HG03060 (cell line): ENCODE measurements around the gene C4B.

Source experiments
- ATAC-seq: cut with Tn5 transposase; IDR thresholded peaks from one replicate; pipeline ENCODE4 v1.9.1; 2021; ENCODE audit warnings: low read depth, moderate number of reproducible peaks; ENCODE audit not compliant: unreplicated experiment

The C4B gene

DNA sequence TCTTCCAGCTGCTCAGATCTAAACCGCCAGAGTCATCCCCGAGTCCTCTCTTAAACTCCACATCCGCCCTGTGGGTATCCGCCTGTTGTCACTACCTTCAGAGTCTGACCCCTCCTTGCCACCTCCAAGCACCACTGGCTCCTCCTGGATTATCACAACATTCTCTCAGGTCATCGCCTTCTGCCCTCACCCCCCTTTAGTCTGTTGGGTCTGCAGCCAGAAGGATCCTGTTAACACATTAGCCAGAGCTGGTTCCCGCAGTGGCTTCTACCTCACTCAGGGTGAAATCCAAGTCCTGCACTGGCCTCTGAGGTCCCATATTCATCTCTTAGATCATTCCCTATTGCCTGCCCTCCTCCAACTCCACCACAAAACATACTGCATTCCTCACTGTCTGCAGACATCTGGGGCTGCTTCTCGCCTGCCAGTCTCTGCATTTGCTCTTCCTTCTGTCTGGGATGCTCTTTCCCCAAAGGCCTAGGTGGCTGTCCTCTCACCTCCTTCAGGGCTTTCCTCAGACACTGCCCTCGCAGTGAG lies 60.5 kb downstream of the C4B start:
- no peak for ATAC-seq

DNA sequence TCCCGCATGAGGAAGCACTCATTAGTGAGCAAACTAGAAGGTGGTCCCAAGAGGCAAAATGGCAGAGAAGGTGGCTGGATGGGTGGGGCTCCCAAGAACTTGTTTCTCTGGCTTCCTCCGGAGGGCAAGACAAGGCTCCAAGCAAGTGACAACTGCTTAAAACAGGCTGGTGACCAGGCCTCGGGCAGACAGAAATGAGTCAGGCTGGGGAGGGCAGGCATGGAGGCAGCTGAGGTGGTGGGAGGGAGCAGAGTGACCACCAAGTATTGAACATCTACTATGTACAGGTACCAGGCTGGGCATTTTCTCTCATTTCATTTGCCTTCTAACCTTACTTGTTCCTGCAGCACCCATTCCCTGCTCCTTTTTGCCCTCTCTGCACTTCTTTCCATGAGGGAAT lies 61.2 kb downstream of the C4B start:
- no peak for ATAC-seq

DNA sequence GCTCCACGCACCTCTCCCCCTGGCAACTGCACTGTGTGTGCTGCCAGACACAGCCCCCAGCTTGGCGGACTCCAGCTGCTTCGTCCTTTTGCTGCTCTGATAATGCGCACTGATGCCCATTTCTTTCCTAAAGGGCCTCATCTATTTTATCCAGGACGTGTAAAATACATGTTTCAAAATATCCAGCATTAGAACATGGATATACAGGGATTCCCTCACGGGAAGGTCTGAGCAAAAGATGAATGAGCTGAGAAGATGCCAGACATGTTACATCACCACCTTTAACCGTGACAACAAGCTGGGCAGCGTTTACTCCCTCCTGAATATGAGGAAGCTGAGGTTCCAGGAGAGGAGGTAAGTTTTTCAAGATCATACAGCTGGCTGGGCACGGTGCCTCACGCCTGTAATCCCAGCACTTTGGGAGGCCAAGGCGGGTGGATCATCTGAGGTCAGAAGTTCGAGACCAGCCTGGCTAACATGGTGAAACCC lies 61.8 kb downstream of the C4B start:
- ATAC-seq = no peak

DNA sequence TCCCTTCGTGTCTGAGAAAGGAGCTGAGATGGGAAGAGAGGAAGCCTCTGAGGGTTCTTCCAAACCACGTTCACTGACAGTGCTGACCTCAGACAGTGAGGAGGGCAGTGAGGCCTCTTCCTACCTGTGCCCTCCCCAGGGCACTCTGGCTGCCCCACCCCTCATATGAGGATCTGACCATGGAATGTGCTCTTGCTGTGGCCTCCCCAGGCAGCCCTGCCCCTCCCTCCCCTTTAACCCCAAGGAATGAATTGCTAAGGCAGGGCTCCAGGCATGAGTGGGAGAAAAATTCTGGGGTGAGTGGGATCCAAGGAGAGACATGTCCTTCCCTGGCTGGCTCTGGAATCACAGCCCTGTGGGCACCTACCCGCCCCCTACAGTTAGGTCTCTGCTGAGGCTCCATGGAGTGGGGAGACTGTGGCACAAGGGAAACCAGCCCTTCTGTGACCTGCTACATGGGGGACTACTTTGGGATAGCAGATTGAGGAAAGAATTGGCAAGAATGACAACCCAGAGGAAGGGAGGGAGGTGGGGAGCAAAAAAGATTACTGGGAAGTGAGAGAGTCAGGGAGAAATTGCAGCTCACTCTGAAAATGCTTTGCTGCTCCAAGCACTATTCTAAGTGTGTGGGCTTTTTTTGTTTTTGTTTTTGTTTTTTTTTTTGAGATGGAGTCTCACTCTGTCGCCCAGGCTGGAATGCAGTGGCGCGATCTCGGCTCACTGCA lies 65.1 kb downstream of the C4B start:
- no peak for ATAC-seq

DNA sequence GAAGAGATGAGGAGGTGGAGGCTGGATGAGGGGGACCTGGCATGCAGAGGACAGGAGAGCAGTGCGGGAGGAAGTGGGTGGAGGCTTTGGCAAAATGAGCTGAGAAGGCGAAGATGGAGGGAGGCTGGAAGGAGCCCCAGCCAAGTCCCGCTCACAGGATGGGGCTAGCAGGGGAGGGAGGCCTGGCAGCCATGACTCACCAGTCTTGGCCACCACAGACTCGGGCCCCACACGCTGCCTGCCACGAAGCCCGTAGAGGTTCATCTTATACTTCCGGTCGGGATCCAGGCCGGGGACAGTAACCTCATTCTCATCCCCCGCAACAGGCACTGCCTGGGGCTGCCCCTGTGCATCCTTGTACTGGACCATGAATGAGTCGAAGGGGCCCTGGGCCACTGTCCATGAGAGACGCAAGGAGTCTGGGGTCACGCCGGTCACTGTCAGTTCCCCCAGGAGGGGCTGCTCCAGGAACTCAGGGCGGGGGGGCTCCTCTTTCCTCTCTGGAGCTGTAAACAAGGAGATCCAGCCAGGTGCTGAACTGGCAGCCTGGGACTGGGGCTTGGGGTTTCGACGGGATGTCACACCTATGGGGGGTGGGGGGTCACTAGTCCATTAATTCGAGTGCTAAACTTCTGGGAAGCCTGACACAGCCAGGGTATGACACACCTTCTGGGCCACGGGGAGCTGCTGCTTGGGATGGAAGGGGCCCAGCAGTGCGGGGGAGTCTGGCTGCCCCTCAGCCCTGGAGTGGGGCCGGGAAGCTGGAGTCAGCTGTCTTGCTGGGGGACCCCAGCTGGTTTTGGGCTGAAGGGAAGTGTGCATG lies 66.8 kb downstream of the C4B start:
- ATAC-seq = no peak

DNA sequence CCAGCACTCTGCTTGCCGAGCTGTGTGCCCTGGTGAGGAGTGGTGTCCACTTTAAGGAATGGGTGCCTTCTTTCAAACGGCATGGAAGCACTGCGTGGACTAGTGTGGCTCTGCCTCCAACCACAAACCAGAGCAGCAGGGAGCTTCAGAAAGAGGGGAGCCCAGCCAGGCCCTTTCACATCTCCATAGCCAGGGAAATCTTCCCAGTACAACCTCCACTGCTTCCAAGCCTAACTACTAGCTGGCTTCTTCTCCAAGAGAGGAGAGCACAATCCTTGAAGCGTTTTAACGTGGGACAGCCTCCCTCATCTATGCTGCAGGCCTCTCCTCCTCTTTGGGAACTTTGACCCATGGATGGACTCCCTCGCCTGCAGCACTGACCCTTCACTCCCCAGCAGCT lies 67.9 kb downstream of the C4B start:
- ATAC-seq = no peak

DNA sequence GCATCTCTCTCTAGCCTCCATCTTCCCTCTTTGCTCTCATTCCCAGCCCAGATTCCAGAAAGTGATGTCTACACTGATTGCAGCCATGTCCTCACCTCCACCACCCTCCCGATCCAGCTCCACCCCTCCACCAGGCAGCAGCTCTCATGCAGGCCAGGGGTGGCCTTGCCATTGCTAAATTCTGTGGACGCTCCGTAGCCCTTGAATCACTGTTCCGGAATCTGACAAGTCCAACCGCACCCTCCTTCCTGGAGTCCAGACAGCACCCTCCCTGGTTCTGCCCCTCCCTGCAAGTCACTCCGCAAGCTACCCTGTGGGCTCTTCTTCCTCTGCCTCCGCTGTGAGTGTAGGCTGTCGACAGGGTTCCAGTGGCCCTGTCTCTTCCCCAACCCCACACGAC lies 68.3 kb downstream of the C4B start:
- ATAC-seq = no peak

DNA sequence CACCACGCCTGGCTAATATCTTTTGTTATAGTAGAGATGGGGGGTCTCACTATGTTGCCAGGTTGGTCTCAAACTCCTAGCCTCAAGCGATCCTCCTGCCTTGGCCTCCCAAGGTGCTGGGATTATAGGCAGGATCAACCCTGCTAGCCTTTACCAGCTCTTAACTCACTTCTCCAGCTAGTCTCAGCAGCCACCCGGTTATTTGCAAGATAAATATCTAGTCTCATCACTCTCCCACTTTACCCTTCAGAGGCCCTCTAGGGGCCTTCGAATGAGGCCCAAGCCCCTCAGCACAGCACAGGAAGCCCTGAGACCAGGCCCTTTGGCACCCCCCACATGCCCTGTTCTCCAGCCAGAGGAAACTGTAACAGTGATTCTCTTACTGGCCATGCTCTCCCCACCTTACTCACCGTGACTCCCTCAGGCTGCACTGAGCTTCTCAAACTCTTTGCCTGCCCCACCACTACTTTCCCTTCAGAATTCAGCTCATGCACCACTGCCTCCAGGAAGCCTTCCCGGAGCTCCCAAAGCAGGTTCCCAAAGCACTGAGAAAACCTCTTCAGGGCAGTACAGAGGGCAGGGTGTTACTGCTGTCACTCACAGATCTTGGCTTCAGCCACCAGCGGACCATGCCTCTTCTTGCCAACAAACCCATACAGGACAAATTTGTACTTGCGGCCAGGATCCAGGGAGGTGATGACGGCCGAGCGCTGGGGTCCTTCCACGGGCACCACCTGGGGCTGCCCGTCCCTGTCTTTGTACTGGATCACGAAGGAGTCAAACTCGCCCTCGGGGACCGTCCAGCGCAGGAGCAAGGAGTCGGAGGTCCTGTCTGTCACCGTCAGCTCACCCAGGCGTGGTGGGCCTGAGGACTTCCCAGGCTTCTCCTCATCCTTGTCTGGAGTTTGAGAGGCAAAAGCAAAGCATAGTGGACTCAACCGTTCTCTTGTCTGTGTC lies 69.5 kb downstream of the C4B start:
- ATAC-seq = no peak

DNA sequence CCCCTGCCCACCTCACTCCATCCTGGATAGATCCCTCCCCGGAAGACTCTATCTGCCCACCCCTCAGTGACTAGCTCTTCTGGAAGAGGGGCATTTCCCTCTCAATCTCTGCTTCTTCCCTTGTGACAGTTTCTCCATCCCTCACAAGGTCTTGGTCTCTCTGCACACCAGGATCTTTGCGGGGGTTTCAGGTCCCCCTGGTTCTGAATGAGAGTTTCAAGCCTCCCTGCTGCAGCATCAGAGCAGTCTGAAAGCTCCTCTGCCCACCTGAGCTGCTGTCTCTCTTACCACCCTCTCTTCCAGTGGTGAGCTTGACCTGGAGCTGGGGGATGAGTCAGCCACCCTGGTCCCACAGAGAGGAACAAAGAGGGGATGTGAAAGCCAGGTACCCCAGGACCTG lies 70.2 kb downstream of the C4B start:
- no peak for ATAC-seq
